Panc1 (cell line): Measurements from ENCODE around the gene LMF1. TPM values are rescaled to one million over a fixed set of nuclear protein-coding genes. Genes with fewer than 3 reads are reported as not detected.

Experiments used
- ATAC-seq: fragments of 200-7000 bp; cut with Tn5 transposase; 2 replicates; pipeline ENCODE4 v1.9.1; 2020; ENCODE audit warnings: mild to moderate bottlenecking, moderate library complexity
- BruUV-seq: library from RNA; stranded (reverse); fragments of 400-500 nt; replicated peaks from 2 replicates; lab custom pipeline; 2021; lab: Mats Ljungman, UMichigan
- CTCF ChIA-PET: fragments of 300-600 bp; sonication (Branson Sonifier 250); formaldehyde crosslinking; loops from one replicate; lab custom pipeline; 2022; ENCODE audit warnings: antibody characterized with exemption; lab: Charles Lee
- POLR2A ChIA-PET: fragments of 300-600 bp; sonication (Branson Sonifier 250); formaldehyde crosslinking; loops from one replicate; lab custom pipeline; 2022; ENCODE audit warnings: antibody characterized with exemption; lab: Charles Lee
- DNase-seq: peaks from one replicate; pipeline ENCODE4 v3.0.0-alpha.2; 2010; ENCODE audit warnings: low read depth, low spot score
- H3K27ac ChIP-seq: 2 replicates; pipeline ENCODE4 v1.5.1; 2011; ENCODE audit warnings: mild to moderate bottlenecking, low read length, inconsistent platforms
- H3K27me3 ChIP-seq: fragments of 200-500 bp; sonication (Bioruptor generic); 2 replicates; pipeline ENCODE4 v1.6.0; 2014; ENCODE audit warnings: low read length, inconsistent platforms; ENCODE audit not compliant: control insufficient read depth, insufficient read depth
- H3K36me3 ChIP-seq: fragments of 200-500 bp; sonication (Bioruptor generic); 2 replicates; pipeline ENCODE4 v1.5.1; 2014; ENCODE audit warnings: inconsistent platforms, mild to moderate bottlenecking, low read length, moderate library complexity; ENCODE audit not compliant: control insufficient read depth, insufficient read depth
- H3K4me1 ChIP-seq: 2 replicates; pipeline ENCODE4 v1.5.1; 2011; ENCODE audit warnings: inconsistent platforms, mild to moderate bottlenecking, low read length, moderate library complexity; ENCODE audit not compliant: control insufficient read depth, insufficient read depth
- H3K4me3 ChIP-seq, 2 experiments: 2 replicates each; pipeline ENCODE4 v1.5.1; 2011 to 2012; ENCODE audit warnings: low read depth in 2 of 2, low read length in 2 of 2, mild to moderate bottlenecking in 2 of 2, inconsistent platforms in 1 of 2, moderate library complexity in 1 of 2
- H3K9me3 ChIP-seq: fragments of 200-500 bp; sonication (Bioruptor generic); 2 replicates; pipeline ENCODE4 v1.5.1; 2014; ENCODE audit warnings: low read depth, mild to moderate bottlenecking, inconsistent platforms, low read length, moderate library complexity; ENCODE audit not compliant: control insufficient read depth, insufficient read depth
- POLR2AphosphoS5 ChIP-seq: IDR thresholded peaks from 2 replicates; pipeline ENCODE4 v1.6.1; 2012; ENCODE audit warnings: mild to moderate bottlenecking, low read depth, low read length, moderate library complexity
- SIN3A ChIP-seq: IDR thresholded peaks from 2 replicates; pipeline ENCODE4 v1.6.1; 2012; ENCODE audit warnings: low read depth, mild to moderate bottlenecking, low read length, moderate library complexity, borderline replicate concordance; ENCODE audit not compliant: insufficient read depth
- TCF7L2 ChIP-seq: IDR thresholded peaks from 2 replicates; pipeline ENCODE4 v1.6.1; 2011; ENCODE audit warnings: mild to moderate bottlenecking, low read depth, low read length, inconsistent platforms
- in situ Hi-C: cut with HindIII; loops from 2 replicates; pipeline ENCODE4 v1.10.0; 2016; ENCODE audit warnings: low sequenced_read_pairs, low pct_unique_long_range_greater_than_20kb
- intact Hi-C: fragments of 100-400 bp; cut with micrococcal nuclease; formaldehyde crosslinking; loops from one replicate; pipeline ENCODE4 v1.10.0; 2022; ENCODE audit not compliant: unreplicated experiment
- total RNA-seq: library from RNA; stranded (reverse); gene quantifications from one replicate; pipeline ENCODE4 v1.2.1, GENCODE V29; 2021; ENCODE audit not compliant: unreplicated experiment
- TF ChIP-seq, protein P1 (sequence below), 2 experiments: IDR thresholded peaks; 2 replicates each; pipeline ENCODE4 v1.6.1; 2011 to 2012; ENCODE audit warnings: low read depth in 2 of 2, control low read depth in 1 of 2, low read length in 1 of 2, mild to moderate bottlenecking in 1 of 2, moderate library complexity in 1 of 2; ENCODE audit not compliant: insufficient read depth in 1 of 2
- TF ChIP-seq, protein P2 (sequence below): fragments of 450-650 bp; IDR thresholded peaks from 2 replicates; pipeline ENCODE4 v1.5.1; 2017; ENCODE audit warnings: mild to moderate bottlenecking

LMF1 gene
- total RNA-seq, 1 experiment from 2014 or later, result 24.3 TPM

DNA sequence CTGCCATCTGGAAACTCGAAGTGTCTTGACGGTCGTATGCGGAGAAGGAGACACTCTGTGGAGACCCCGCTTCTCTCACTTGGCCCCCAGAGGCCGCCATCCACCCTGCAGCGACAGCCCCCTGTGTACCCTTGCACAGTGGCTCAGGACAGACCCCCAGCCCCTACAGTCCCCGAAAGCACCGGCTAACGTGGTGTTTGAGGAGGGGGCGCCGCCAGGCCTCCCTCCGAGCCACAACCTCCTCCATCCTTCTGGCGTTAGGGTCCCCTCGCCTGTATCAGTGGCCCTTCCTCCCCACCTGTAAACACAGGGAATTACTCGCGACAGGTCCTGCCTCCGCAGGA lies 73.6 kb downstream of the LMF1 start:
- ChIA-PET CTCF (interaction anchor here (0.6 kb wide), 1 partner anchor 67 kb away, joined by 4 read pairs; no protein-coding TSS in a partner anchor), POLR2A (no interaction called here)
- intact Hi-C loops (no loop called here), in situ Hi-C loops (no loop called here)
- no peak overlapping the region for H3K4me3 ChIP-seq
- DNase-seq, result no peak
- no peaks in the 10 kb centered on the region for H3K4me1 ChIP-seq
- ATAC-seq, result no peak
- H3K9me3 ChIP-seq, result no peaks in the 10 kb centered on the region
- no peak overlapping the region for H3K27ac ChIP-seq
- no peaks in the 10 kb centered on the region for H3K27me3 ChIP-seq
- BruUV-seq, result no TSS peak
- no peaks in the 10 kb centered on the region for H3K36me3 ChIP-seq
- no peak for TF ChIP-seq TCF7L2

DNA sequence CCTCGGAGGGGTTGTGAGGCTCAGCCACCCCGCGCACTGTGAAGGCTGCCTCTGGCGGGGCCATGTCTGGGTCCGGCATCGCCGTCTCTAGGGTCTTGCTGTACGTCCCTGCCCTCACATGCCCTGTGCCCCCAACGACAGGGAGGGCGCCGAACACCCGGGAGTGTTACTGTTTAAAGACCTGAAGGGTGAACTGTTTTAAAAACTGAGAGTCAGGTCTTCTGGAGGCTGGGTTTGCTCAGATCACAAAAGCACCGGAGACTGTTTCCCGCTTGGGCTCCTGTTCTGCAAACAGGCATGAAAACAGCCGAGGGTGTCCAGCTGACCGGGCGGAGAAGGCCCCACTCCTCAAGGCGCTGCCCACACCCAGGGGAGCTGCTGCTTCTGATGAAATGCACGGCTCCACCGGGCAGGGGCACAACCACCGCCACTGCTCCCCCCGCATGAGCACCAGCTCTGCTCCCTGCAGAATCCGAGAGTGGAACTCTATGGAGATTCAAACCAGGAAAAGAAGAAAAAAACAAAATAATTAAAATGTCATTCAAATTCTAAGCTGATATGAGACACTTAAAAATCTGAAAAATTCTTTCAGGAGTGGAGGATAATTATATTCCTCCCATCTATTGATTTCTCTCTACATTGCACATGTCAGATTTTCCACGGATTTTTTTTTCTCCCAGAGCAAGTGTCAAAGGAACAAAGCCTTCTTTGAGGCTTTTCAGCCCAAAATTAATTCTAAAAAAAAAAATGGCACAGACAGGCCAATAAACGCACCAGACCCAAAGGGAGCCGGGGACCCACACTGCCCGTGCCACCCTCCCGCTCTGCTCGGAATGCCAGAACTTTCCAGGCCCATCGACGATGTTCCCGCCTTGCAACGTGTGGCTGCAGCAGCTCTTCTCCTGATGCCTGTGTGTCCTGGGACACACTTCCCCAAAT lies 74.3 kb downstream of the LMF1 start:
- no peak for DNase-seq
- no peak overlapping the region for H3K4me3 ChIP-seq
- H3K27me3 ChIP-seq, result no peaks in the 10 kb centered on the region
- no peak overlapping the region for H3K27ac ChIP-seq
- no peaks in the 10 kb centered on the region for H3K9me3 ChIP-seq
- intact Hi-C loops (no loop called here), in situ Hi-C loops (no loop called here)
- no peaks in the 10 kb centered on the region for H3K4me1 ChIP-seq
- POLR2A ChIA-PET, result no interaction called here
- CTCF ChIA-PET, result interaction anchor here (0.6 kb wide), 1 partner anchor 68 kb away, joined by 4 read pairs; no protein-coding TSS in a partner anchor
- BruUV-seq, result no TSS peak
- TF ChIP-seq, protein P1, sequence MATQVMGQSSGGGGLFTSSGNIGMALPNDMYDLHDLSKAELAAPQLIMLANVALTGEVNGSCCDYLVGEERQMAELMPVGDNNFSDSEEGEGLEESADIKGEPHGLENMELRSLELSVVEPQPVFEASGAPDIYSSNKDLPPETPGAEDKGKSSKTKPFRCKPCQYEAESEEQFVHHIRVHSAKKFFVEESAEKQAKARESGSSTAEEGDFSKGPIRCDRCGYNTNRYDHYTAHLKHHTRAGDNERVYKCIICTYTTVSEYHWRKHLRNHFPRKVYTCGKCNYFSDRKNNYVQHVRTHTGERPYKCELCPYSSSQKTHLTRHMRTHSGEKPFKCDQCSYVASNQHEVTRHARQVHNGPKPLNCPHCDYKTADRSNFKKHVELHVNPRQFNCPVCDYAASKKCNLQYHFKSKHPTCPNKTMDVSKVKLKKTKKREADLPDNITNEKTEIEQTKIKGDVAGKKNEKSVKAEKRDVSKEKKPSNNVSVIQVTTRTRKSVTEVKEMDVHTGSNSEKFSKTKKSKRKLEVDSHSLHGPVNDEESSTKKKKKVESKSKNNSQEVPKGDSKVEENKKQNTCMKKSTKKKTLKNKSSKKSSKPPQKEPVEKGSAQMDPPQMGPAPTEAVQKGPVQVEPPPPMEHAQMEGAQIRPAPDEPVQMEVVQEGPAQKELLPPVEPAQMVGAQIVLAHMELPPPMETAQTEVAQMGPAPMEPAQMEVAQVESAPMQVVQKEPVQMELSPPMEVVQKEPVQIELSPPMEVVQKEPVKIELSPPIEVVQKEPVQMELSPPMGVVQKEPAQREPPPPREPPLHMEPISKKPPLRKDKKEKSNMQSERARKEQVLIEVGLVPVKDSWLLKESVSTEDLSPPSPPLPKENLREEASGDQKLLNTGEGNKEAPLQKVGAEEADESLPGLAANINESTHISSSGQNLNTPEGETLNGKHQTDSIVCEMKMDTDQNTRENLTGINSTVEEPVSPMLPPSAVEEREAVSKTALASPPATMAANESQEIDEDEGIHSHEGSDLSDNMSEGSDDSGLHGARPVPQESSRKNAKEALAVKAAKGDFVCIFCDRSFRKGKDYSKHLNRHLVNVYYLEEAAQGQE (IDR thresholded peaks at IDR 0.05; ENCODE audit: insufficient read depth in 1 of 2, low read depth in 2 of 2, low read length in 1 of 2), result no peak
- TF ChIP-seq TCF7L2 (no peak), POLR2AphosphoS5 (no peak), SIN3A (no peak)
- TF ChIP-seq, protein P2, sequence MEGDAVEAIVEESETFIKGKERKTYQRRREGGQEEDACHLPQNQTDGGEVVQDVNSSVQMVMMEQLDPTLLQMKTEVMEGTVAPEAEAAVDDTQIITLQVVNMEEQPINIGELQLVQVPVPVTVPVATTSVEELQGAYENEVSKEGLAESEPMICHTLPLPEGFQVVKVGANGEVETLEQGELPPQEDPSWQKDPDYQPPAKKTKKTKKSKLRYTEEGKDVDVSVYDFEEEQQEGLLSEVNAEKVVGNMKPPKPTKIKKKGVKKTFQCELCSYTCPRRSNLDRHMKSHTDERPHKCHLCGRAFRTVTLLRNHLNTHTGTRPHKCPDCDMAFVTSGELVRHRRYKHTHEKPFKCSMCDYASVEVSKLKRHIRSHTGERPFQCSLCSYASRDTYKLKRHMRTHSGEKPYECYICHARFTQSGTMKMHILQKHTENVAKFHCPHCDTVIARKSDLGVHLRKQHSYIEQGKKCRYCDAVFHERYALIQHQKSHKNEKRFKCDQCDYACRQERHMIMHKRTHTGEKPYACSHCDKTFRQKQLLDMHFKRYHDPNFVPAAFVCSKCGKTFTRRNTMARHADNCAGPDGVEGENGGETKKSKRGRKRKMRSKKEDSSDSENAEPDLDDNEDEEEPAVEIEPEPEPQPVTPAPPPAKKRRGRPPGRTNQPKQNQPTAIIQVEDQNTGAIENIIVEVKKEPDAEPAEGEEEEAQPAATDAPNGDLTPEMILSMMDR, result no peak
- no peaks in the 10 kb centered on the region for H3K36me3 ChIP-seq
- no peak for ATAC-seq

DNA sequence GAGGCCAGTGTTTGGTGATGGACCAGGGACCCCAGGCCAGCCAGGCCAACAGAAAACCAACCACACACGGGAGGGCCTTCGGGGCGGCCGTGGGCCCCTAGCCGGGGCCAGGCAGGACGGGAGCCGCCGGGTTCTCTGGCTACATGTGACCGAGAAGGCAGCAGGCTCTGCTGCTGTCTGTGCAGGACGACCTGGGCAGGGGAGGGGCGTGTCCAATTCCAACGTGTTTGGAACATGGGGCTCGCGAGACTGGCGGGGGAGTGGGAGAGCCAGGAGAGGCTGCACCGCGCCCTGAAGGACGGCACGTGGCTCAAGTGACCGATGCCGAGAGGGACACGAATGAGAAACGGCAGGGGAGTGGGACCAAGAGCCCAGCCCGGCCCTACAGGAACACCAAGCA lies 75.4 kb downstream of the LMF1 start:
- no peak for TF ChIP-seq TCF7L2
- TF ChIP-seq POLR2AphosphoS5, result no peak
- TF ChIP-seq, protein P2, result no peak
- no peak for TF ChIP-seq SIN3A
- TF ChIP-seq, protein P1 (IDR thresholded peaks at IDR 0.05; ENCODE audit: insufficient read depth in 1 of 2, low read depth in 2 of 2, low read length in 1 of 2), result no peak
- CTCF ChIA-PET, result no interaction called here
- Histone ChIP-seq H3K4me3 (no peak overlapping the region), H3K36me3 (no peaks in the 10 kb centered on the region), H3K27me3 (no peaks in the 10 kb centered on the region), H3K4me1 (no peaks in the 10 kb centered on the region), H3K9me3 (no peaks in the 10 kb centered on the region), H3K27ac (no peak overlapping the region)
- BruUV-seq, result no TSS peak
- intact Hi-C loops (no loop called here), in situ Hi-C loops (no loop called here)
- POLR2A ChIA-PET, result no interaction called here
- ATAC-seq (no peak), DNase-seq (no peak)
